HG02610 (cell line): ENCODE data around the gene TAF13.
"Not testable (repeated sequence)": the region's sequence is repeated elsewhere in the genome, so short reads cannot be mapped to it uniquely, and the experiment has no call there.

Experiments
- ATAC-seq: cut with Tn5 transposase; IDR thresholded peaks from one replicate; pipeline ENCODE4 v1.9.1; 2021; ENCODE audit warnings: mild to moderate bottlenecking, moderate library complexity; ENCODE audit not compliant: unreplicated experiment

The TAF13 gene

DNA sequence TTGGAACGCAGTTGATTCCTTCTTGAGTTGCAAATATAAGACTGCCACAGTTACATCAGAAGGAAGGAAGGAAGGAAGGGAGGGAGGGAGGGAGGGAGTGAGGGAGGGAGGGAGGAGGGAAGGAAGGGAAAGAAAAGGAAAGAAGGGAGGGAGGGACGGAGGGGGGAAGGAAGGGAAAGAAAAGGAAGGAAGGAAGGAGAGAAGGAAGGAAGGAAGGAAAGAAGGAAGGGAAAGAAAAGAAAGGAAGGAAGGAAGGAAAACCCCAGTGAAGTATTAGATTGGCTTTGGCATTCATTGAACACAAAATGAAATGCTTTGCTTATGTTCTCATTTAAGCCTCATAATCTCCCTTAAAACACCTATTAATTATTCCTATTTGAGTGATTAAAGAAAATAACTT lies 27.5 kb downstream of the TAF13 start:
- no peak for ATAC-seq

DNA sequence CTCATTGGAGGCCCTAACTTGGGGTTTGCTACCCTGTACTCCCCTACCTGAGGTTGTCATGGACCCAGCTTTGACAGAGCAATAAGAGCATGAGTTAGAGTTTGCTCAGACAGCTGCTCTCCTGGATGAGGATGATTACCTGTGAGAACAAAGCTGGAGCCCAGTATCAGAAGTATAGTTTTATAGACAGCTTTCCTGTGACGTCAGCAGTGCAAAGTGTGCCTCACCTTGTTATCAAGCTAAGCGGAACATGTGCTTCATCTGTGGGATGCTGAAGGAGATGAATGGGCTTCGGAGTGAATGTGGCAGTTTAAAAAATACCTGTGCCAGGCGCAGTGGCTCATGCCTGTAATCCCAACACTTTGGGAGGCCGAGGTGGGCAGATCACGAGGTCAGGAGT lies 28.5 kb downstream of the TAF13 start:
- no peak for ATAC-seq

DNA sequence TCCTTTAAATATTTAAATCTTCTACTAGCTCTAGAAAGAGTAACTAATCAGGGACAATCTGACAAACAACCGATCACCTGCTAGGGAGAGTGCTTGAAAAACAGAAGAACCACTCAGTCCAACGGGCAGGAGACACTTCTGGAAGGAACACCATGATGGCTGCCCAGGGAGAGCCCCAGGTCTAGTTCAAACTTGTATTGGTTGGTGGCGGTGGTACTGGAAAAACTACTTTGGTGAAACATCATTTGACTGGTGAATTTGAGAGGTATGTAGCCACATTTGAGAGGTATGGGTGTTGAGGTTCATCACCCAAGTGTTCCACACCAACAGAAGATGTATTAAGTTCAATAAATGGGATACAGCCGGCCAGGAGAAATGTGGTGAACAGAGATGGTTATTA lies 29.1 kb downstream of the TAF13 start:
- ATAC-seq = no peak

DNA sequence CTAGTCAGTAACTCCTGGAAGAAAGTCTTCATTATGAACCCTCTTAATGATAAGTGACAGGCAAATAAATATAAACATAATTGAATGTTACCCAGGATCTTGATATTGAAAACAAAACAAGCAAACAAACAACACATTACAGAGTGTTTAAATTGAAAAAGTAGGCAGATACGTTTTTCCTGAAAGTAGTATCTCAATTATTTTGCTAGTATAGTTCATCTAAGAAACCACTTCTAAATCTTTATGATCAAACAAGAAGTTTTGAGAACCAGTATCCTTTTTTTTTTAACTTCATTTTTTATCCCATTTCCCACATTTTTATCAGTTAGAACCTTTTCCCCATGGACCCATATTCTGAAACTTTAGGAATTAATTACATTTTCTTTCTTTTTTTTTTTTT lies 30.2 kb downstream of the TAF13 start:
- no peak for ATAC-seq

DNA sequence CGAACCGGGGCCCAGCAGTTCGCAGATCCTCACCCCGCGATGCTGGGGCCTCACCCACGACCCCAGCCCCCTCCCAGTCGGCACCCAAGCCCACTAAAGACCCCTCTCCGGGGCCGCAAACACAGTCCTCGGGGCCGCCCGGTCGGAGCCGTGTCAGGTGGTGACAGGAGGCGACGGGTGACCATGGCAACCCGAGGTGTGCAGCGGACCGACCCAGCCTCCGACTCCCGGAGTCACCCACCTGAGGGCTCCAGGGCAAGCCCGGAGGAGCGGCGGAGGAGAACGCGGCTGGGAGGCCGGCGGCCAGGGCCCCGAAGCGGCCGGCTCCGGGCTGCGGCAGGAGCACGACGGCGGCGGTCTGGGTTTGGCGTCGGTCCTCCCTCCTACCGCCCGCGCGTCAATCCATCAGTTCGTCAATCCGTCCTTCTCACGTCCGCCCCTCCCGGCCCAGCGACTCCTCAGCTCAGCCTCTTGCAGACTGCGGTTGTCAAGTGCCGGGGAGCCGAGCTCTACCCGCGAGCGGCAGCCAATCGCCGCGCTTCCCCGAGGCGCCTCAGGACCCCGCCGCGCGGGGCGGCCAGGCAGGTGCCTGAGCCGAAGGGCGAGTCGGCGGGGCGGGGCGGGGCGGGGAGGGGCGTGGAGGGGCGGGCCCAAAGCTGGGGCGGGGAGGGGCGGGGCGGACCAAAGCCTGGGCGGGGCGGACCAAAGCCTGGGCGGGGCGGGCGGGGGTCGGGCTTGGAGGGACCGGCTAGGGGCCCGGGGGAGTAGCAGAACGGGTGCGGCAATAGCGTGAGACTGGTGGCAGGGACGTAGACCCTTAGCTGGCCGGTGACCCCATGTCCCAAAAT lies 34.0 kb downstream of the TAF13 start, which contains the start of gene WDR47:
Gene WDR47 (minus strand): TSS at position 482 of the 848 bp plus-strand sequence. CDS start 18,590 bp downstream, outside the sequence.
- ATAC-seq = peak; percentile 97

DNA sequence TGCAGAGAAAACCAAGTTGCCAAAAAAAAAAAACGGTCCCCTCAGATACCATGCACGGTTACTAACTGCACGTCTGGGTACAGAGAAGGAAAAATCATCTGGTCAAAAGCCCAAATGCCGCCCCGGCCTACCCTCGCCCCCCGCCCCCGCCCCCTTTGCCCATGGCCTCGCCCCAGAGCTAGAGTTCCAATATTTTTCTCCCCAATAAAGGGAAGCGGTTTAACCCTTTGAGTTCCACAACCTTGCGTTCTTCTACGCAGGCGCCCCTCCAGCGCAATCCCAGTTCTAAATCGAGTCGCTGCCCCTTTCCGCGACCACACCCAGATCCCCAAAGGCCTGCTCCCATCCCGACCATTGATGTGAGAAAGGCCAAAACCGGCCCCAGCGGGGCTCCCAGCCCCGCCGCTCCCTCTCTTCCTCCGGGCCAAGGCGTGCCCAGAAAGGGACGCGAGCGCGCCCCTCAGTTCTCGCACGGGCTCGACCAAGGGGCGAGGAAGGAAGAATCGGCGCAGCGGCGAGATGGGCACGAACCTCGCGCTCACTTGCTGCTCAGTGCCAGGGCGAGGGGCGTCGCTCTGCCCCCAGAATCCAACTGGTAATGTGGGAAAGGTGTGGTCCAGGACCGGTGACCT lies 34.7 kb downstream of the TAF13 start:
- peak; percentile 15 for ATAC-seq

DNA sequence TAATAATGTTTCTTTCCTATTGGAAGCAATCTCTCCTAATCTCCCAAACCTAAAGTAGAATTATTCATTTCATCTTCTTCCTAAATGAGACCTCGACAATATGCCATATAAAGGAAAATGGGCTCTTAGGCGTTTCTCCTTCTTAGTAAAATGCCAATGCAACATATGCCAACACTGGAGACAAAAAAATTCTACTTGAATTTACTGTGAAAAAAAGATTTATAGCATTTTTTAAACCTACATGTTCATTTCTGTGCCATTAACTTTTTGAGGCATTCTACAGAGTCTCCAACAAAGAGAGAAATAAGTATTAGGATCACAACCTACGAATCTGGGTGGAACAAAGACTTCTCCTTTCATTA lies 35.2 kb downstream of the TAF13 start:
- ATAC-seq = no peak

DNA sequence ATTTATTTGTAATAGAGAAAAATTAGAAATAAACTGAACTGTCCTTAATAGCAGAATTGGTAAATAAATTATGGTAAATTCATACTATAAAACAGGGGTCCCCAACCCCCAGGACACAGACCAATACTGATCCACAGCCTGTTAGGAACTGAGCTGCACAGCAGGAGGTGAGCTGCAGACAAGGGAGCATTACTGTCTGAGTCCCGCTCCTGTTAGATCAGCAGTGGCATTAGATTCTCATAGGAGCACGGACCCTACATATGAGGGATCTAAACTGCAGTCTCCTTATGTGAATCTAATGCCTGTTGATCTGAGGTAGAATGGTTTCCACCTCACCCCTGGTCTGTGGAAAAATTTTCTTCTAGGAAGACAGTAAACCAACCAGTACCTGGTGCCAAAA lies 41.4 kb downstream of the TAF13 start:
- ATAC-seq = no peak

DNA sequence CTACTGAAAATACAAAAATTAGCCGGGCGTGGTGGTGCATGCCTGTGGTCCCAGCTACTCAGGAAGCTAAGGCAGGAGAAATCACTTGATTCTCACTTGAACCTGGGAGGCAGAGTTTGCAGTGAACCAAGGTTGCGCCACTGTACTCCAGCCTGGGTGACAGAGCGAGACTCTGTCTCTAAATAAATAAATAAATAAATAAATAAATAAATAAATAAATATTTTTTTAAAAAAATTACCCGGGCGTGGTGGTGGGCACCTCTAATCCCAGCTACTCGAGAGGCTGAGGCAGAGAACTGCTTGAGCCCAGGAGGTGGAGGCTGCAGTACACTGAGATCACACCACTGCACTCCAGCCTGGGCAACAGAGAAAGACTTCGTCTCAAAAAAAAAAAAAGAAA lies 46.3 kb downstream of the TAF13 start:
- not testable (repeated sequence) for ATAC-seq

DNA sequence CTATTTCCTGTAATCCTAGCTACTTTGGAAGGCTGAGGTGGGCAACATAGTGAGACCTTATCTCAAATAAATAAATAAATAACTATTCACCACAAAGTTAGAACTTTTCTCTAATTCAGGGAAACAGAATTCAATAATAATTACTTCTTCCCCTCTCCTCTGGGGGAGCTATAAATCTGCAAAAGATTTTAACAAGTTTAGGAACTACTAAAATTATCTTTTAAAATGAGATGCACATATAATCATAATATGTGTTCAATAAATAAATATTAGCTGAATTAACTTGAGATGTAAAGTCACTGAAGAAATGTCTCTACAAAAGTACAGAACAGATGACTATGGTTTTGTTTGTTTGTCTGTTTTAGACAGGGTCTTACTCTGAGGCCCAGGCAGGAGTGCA lies 48.0 kb downstream of the TAF13 start:
- no peak for ATAC-seq

DNA sequence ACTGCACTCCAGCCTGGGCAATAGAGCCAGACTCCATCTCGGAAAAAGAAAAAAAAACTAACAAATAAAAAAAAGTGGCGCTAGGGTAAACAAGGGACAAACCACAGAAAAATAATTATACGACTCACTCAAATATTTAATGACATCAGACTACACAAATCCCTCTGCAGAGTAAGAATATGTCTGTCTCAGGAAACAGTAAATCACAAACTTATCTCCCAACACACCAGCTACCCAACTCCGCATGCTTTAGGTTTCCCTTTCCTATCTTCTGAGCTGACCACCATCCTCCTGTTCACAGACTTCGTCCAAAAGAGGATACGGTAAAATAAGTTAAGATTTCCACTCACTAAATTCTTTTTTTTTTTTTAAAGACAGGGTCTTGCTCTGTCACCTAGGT lies 50.1 kb downstream of the TAF13 start:
- ATAC-seq = no peak

DNA sequence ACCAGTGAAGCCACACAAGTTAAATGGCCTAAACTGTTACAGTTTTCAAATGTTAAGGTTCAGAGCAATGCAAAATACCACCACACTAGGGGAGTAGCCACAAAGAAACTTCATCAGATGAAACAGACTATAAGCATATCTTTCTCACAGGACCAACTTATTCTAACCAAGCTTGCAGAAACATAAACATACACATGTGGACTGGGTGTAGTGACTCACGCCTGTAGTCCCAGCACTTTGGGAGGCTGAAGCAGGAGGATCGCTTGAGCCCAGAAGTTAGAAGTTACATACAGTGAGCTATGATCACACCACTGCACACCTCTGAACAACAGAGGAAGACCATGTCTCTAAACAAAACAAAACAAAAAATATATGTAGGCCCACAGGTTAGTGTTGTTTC lies 51.2 kb downstream of the TAF13 start:
- no peak for ATAC-seq

DNA sequence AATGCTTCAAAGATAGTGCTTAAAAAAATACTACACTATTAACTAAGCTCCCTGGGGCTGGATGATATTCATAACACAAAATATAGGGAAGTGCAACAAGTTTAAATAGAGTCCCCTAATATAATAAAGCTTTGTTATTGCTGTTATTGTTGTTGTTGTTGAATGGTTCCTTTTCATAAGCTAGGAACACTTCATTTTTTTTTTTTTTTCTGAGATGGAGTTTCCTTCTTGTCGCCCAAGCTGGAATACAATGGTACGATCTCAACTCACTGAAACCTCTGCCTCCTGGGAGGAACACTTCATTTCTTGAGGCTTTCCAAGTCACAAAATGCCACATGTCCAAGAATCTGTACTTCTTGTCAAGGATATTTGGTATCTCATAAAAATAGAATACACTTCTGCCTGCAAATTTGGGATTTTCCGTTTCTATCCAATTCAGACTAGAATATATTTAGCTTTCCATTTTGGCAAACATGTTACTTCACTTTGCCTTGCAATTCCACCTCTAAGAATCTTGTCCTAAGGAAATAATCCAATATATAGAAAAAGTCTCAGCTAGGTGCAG lies 55.0 kb downstream of the TAF13 start:
- ATAC-seq = no peak

DNA sequence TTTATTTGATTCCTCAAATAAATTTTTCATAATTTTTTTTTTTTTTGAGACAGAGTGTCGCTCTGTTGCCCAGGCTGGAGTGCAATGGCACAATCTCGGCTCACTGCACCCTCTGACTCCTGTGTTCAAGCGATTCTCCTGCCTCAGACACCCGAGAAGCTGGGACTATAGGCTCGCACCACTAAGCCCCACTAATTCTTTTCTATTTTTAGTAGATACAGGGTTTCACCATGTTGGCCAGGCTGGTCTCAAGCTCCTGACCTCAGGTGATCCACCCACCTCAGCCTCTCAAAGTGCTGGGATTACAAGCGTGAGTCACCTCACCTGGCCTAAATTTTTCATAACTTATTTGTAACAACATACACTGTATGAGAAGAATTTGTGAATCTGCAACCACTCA lies 58.1 kb downstream of the TAF13 start:
- ATAC-seq = not testable (repeated sequence)

DNA sequence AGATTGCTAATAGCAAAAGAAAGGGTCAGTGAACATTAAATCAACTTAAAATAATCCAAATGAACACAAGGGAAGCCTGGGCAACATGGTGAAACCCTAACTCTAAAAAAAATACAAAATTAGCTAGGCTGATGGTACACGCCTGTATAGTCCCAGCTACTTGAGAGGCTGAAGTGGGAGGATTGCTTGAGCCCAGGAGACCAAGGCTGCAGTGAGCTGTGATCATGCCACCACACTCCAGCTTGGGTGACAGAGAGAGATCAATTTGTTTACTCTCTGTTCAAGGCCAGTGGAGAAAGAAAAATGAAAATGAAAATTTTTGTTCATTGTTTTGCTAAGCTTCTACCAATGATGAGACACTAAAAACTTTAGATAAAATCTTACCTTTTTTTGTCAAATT lies 58.7 kb downstream of the TAF13 start:
- ATAC-seq = no peak
